ENCODE results near the gene ZNF682. TPM values are rescaled to one million over a fixed set of nuclear protein-coding genes. Genes with fewer than 3 reads are reported as not detected.
A peak's percentile ranks its signal among the peaks of the same experiment; 100 is the strongest.

The ZNF682 gene
- total and polyA plus RNA-seq, 2 of the 4 experiments (the other 2 are of a cell fraction), result 1.7 to 4.8 TPM

- Histone ChIP-seq H2AK9ac (replicated peaks; ENCODE audit: low read depth, low read length, poor library complexity) (no peak overlapping the region), H3K4me3 (ENCODE audit: insufficient read depth, low read depth, low read length) (peak overlapping the region; percentile 58), H4K91ac (ENCODE audit: insufficient read depth, low read depth, low read length) (no peak overlapping the region), H3K14ac (replicated peaks; ENCODE audit: low read depth, low read length) (no peak overlapping the region), H2AK5ac (ENCODE audit: low read depth, low read length) (no peak overlapping the region), H2BK5ac (ENCODE audit: low read depth, low read length, poor library complexity, severe bottlenecking) (no peak overlapping the region), H3K4me1 (ENCODE audit: control insufficient read depth, insufficient read depth, low read length) (no peaks in the 10 kb centered on the region), H2BK20ac (ENCODE audit: low read depth, low read length) (no peak overlapping the region), H2AFZ (replicated peaks; ENCODE audit: low read length, poor library complexity) (peak overlapping the region; percentile 88), H3K27me3 (ENCODE audit: control insufficient read depth, insufficient read depth, low read length) (no peaks in the 10 kb centered on the region), H2BK15ac (ENCODE audit: low read depth, low read length) (no peak overlapping the region), H4K8ac (ENCODE audit: low read depth in 2 of 2, low read length in 2 of 2) (0 out of 4 replicates have a peak overlapping the region, but pooled peaks of 1 of the 2 experiments have one; percentile 25), H4K20me1 (ENCODE audit: insufficient read depth, low read length) (no peaks in the 10 kb centered on the region), H3K36me3 (ENCODE audit: control insufficient read depth, insufficient read depth, low read length) (no peaks in the 10 kb centered on the region), H3K4ac (ENCODE audit: low read depth, low read length) (no peak overlapping the region), H3K27ac (ENCODE audit: insufficient read depth, low read length) (no peak overlapping the region), H3K9me3 (ENCODE audit: control insufficient read depth, insufficient read depth, low read length) (no peaks in the 10 kb centered on the region; the same call in 1 of the 2 replicates), H2BK120ac (ENCODE audit: low read depth, low read length) (no peak overlapping the region), H3K79me1 (ENCODE audit: low read depth in 1 of 2, low read length in 2 of 2) (peaks cover 0 to 5% of the 10 kb centered on the region in 2 experiments; a peak in 2 of 4 replicates), H3K4me2 (ENCODE audit: low read depth, low read length) (peak overlapping the region; percentile 82), H3K18ac (ENCODE audit: low read depth, low read length) (no peak overlapping the region), H3K9me1 (ENCODE audit: insufficient read depth, low read length) (no peaks in the 10 kb centered on the region), H4K5ac (ENCODE audit: low read depth, low read length) (no peak overlapping the region), H3K9ac (ENCODE audit: low read depth, low read length) (peak overlapping the region; percentile 31), H3K23ac (ENCODE audit: low read depth, low read length) (peak overlapping the region; percentile 33; the same call in 1 of the 2 replicates), H3K56ac (ENCODE audit: extremely low read depth, insufficient read depth, low read length) (no peak overlapping the region)
- ChIA-PET CTCF (interaction anchor here (1.0 kb wide), 1 partner anchor 1760 kb away, joined by 3 read pairs; no protein-coding TSS in a partner anchor), POLR2A (ENCODE audit: unreplicated experiment) (no interaction called here)
- peak; percentile 18 for DNase-seq
- TF ChIP-seq USF2 (IDR thresholded peaks at IDR 0.05; ENCODE audit: low read depth, low read length) (peak; percentile 49; the same call in 1 of the 2 replicates), CTCF (conservative IDR thresholded peaks at IDR 0.05; ENCODE audit: low read depth, low read length) (no peak)
- dilution Hi-C loops (cut with HindIII; ENCODE audit: low sequenced_read_pairs, unreplicated experiment), result no loop called here
- intact Hi-C loops (cut with micrococcal nuclease), result no loop called here
- ATAC-seq (ENCODE audit: low read depth), result peak; percentile 46
- in situ Hi-C loops (cut with MboI; ENCODE audit: low sequenced_read_pairs), result no loop called here
- no TSS peak for BruUV-seq (replicated peaks)
- 0% methylated on average over 2 of the region's 19 CpGs; no CpG with 5 or more reads in 1 of the 2 experiments for WGBS, 2 experiments (ENCODE audit: extremely low coverage in 2 of 2, insufficient read length in 1 of 2)
These were observed 39.3 kb upstream of the ZNF682 start for GRCh38 chr19:20078581-20079031.
